Gastroesophageal sphincter (tissue), 4 donors: ENCODE data around the gene THRB. TPM values are rescaled to one million over a fixed set of nuclear protein-coding genes. Genes with fewer than 3 reads are reported as not detected.

Experiments used
- ATAC-seq: fragments of 150-250 bp; one replicate; pipeline ENCODE4 v1.9.1; 2016; ENCODE audit warnings: mild to moderate bottlenecking, moderate library complexity
- H3K27ac ChIP-seq, 4 donors: fragments of 200-600 bp; sonication (generic) in 3 of 4; 1 replicate in 3 of 4; 2 replicates in 1 of 4; pipeline ENCODE4 v1.5.1; 2016 to 2019
- H3K27me3 ChIP-seq: fragments of 200-600 bp; sonication (generic); one replicate; pipeline ENCODE4 v1.5.1; 2019
- H3K36me3 ChIP-seq, 2 donors: fragments of 200-600 bp; sonication (generic); one replicate each; pipeline ENCODE4 v1.5.1; 2019; ENCODE audit warnings: control low read depth in 1 of 2
- H3K4me1 ChIP-seq, 3 donors: fragments of 200-600 bp; sonication (generic); 1 replicate in 2 of 3; 2 replicates in 1 of 3; pipeline ENCODE4 v1.5.1; 2016 to 2019; ENCODE audit warnings: control low read depth in 2 of 3
- H3K4me3 ChIP-seq, 2 donors: fragments of 200-600 bp; sonication (generic); one replicate each; pipeline ENCODE4 v1.5.1; 2019; ENCODE audit warnings: mild to moderate bottlenecking in 1 of 2, moderate library complexity in 1 of 2
- H3K9me3 ChIP-seq, 3 donors: fragments of 200-600 bp; sonication (generic); one replicate each; pipeline ENCODE4 v1.5.1; 2017 to 2019; ENCODE audit warnings: control low read depth in 2 of 3
- EP300 ChIP-seq: sonication (generic); formaldehyde crosslinking; IDR thresholded peaks from one replicate; pipeline ENCODE4 v1.6.1; 2017; ENCODE audit warnings: antibody characterized with exemption, mild to moderate bottlenecking
- POLR2A ChIP-seq, 2 donors: fragments of 450-650 bp; IDR thresholded peaks; one replicate each; pipeline ENCODE4 v1.6.1; 2017; ENCODE audit warnings: antibody characterized with exemption in 2 of 2, mild to moderate bottlenecking in 2 of 2, moderate library complexity in 1 of 2
- POLR2AphosphoS5 ChIP-seq: sonication (generic); formaldehyde crosslinking; IDR thresholded peaks from one replicate; pipeline ENCODE4 v1.6.1; 2017; ENCODE audit warnings: antibody characterized with exemption
- WGBS, 2 donors: methylation state at CpG; one replicate each; pipeline ENCODE4 v1.1.5; 2018; ENCODE audit warnings: low coverage in 1 of 2; 5-methylcytosine and 5-hydroxymethylcytosine counted together
- total RNA-seq, 4 donors: library from RNA; depleted of rRNA; stranded (reverse); fragments of >200 nt; gene quantifications; one replicate each; pipeline ENCODE4 v1.1.0, GENCODE V29; 2016
- TF ChIP-seq, protein P1 (sequence below), 4 experiments: fragments of 200-600 bp in 2 of 4; fragments of 450-650 bp in 2 of 4; sonication (generic) in 1 of 4; IDR thresholded peaks; one replicate each; pipeline ENCODE4 v1.5.1; 2017 to 2019; ENCODE audit warnings: antibody characterized with exemption in 4 of 4, mild to moderate bottlenecking in 2 of 4, moderate library complexity in 2 of 4

THRB gene
- total RNA-seq, 4 donors from 2014 or later, result 42.5 to 61.9 (median 55.8) TPM

DNA sequence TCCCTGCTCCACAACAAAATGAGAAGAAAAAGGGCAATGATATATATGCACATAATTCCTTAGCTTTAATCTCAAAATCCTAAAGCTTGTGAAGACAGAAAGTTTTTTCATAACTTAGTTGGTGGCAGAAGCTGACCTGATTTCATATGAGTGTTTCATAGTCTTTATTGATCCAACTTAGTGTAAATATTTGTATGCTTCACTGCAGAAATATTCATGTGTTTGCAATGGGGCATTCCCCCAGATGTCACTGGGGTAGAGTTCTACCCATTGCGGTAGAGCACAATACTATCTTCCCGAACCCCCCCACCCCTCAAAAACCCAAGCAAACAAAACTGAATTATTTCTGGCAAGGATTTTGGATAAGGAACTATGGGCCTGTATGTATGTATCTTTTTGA lies 221.2 kb downstream of the THRB start:
- H3K4me1 ChIP-seq, result peaks cover 0 to 13% (median 0%) of the 10 kb centered on the region in 3 donors
- no peak for ATAC-seq
- H3K36me3 ChIP-seq, result no peaks in the 10 kb centered on the region
- 86 to 100% methylated on average over 1 to 2 of the region's 2 CpGs for WGBS, 2 donors
- no peaks in the 10 kb centered on the region for H3K9me3 ChIP-seq
- TF ChIP-seq EP300, result no peak
- no peak for TF ChIP-seq POLR2AphosphoS5
- TF ChIP-seq POLR2A (IDR thresholded peaks at IDR 0.05), result no peak
- TF ChIP-seq, protein P1, sequence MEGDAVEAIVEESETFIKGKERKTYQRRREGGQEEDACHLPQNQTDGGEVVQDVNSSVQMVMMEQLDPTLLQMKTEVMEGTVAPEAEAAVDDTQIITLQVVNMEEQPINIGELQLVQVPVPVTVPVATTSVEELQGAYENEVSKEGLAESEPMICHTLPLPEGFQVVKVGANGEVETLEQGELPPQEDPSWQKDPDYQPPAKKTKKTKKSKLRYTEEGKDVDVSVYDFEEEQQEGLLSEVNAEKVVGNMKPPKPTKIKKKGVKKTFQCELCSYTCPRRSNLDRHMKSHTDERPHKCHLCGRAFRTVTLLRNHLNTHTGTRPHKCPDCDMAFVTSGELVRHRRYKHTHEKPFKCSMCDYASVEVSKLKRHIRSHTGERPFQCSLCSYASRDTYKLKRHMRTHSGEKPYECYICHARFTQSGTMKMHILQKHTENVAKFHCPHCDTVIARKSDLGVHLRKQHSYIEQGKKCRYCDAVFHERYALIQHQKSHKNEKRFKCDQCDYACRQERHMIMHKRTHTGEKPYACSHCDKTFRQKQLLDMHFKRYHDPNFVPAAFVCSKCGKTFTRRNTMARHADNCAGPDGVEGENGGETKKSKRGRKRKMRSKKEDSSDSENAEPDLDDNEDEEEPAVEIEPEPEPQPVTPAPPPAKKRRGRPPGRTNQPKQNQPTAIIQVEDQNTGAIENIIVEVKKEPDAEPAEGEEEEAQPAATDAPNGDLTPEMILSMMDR (IDR thresholded peaks at IDR 0.05), result no peak
- H3K27me3 ChIP-seq, result no peaks in the 10 kb centered on the region
- no peak overlapping the region for H3K27ac ChIP-seq
- no peak overlapping the region for H3K4me3 ChIP-seq

DNA sequence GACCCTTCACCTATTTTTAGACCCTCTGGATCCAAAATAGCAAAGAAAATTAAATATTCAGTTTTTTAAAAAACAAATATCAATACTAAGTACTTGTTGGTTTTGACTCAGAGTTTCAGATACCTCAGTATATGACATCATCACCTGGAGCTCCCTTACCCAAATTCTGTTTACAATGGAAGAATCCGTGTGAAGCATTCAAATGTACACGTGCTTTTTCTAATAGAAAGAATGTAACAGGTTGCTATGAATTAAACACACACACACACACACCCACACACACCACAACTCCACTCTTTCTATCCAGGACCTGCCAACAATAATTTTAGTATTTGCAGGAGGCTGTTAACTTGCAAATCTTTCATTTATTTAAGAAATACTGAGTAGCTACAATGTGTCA lies 221.8 kb downstream of the THRB start:
- Histone ChIP-seq H3K27ac (no peak overlapping the region), H3K4me1 (peaks cover 0 to 7% (median 0%) of the 10 kb centered on the region in 3 donors), H3K4me3 (no peak overlapping the region), H3K9me3 (no peaks in the 10 kb centered on the region), H3K36me3 (no peaks in the 10 kb centered on the region), H3K27me3 (no peaks in the 10 kb centered on the region)
- WGBS, 2 donors, result 24 to 51% methylated on average over 2 of the region's 2 CpGs
- TF ChIP-seq EP300 (no peak), POLR2AphosphoS5 (no peak), POLR2A (IDR thresholded peaks at IDR 0.05) (no peak)
- TF ChIP-seq, protein P1 (IDR thresholded peaks at IDR 0.05), result no peak
- no peak for ATAC-seq

DNA sequence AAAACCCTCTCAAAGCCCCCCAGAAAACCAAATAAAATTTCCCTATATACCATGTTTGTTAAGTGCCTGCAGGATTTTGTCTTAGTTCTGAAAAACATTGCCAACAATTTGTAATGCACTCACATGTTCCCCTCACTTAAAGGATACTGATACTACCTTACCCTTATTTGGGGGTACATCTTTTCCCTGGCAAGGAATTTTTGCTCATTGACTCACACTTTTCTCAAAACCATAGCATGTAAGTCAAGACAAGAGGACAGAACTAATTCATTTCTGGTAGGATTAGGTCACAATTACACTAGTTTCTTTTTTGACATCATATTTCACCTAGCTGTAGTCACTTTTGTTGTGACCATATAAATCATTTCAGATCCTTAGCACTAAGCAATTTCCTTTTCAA lies 222.2 kb downstream of the THRB start:
- Histone ChIP-seq H3K4me3 (no peak overlapping the region), H3K36me3 (no peaks in the 10 kb centered on the region), H3K27me3 (no peaks in the 10 kb centered on the region), H3K4me1 (peaks cover 0 to 4% (median 0%) of the 10 kb centered on the region in 3 donors), H3K27ac (no peak overlapping the region), H3K9me3 (no peaks in the 10 kb centered on the region)
- no peak for TF ChIP-seq POLR2AphosphoS5
- TF ChIP-seq POLR2A (IDR thresholded peaks at IDR 0.05), result no peak
- TF ChIP-seq, protein P1 (IDR thresholded peaks at IDR 0.05), result no peak
- no peak for ATAC-seq

DNA sequence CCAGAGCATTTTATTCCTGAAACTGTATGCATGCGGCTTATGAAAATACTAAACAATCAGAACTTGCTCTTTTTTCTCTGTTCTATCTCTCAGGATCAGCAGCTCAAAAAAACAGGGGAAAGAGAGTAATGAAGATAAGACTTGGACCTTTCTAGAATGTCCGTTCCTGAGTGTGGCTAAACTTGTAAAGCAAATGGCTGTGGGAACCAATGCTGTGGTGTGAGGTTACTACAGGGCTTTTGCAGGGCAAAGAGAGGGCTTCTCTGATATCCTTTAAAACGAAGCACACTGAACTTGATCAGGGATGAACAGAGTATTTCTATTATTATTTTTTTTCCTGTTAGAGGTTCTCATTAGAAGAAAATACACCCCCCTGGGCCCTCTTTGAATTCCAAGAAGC lies 223.4 kb downstream of the THRB start:
- no peak for ATAC-seq
- no peak overlapping the region for H3K27ac ChIP-seq
- TF ChIP-seq POLR2AphosphoS5 (no peak), POLR2A (IDR thresholded peaks at IDR 0.05) (no peak), EP300 (no peak)
- TF ChIP-seq, protein P1 (IDR thresholded peaks at IDR 0.05), result no peak
- H3K36me3 ChIP-seq, result no peaks in the 10 kb centered on the region
- no peaks in the 10 kb centered on the region for H3K27me3 ChIP-seq
- H3K9me3 ChIP-seq, result no peaks in the 10 kb centered on the region
- H3K4me3 ChIP-seq, result no peak overlapping the region
- H3K4me1 ChIP-seq, result peaks cover 0 to 4% (median 0%) of the 10 kb centered on the region in 3 donors
- WGBS, 2 donors, result 50 to 60% methylated on average over 3 of the region's 3 CpGs

DNA sequence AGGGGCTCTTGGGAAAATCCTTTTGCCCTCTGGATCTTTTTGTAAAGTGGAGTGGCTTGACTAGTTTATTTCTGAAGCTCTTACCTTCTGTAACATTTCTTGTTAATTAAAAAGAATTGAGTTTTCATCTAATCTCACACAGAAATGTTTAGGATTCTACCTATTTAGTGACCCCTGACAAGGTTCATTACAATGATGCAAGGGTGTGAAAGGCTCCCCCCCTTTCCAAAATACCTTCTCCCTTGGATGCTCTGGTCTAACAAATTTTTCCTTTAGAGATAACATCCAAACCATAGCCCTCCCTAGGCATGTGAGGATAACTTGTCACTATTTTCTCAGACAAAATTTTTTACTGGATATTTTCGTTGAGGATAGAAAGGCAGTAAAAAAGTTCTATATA lies 223.9 kb downstream of the THRB start:
- Histone ChIP-seq H3K4me3 (no peak overlapping the region), H3K27ac (no peak overlapping the region), H3K9me3 (no peaks in the 10 kb centered on the region), H3K27me3 (no peaks in the 10 kb centered on the region), H3K36me3 (no peaks in the 10 kb centered on the region), H3K4me1 (peaks cover 0 to 4% (median 0%) of the 10 kb centered on the region in 3 donors)
- WGBS, 2 donors, result 79 to 100% methylated on average over 1 of the region's 1 CpG
- ATAC-seq, result no peak
- TF ChIP-seq, protein P1 (IDR thresholded peaks at IDR 0.05), result no peak
- no peak for TF ChIP-seq EP300
- no peak for TF ChIP-seq POLR2A (IDR thresholded peaks at IDR 0.05)
- no peak for TF ChIP-seq POLR2AphosphoS5
